ENCODE measurements around the gene SPATS1. TPM values are rescaled to one million over a fixed set of nuclear protein-coding genes. Genes with fewer than 3 reads are reported as not detected.

Gene SPATS1
- polyA plus RNA-seq, 2 of the 4 experiments (the other 2 are of a cell fraction) = not detected

DNA sequence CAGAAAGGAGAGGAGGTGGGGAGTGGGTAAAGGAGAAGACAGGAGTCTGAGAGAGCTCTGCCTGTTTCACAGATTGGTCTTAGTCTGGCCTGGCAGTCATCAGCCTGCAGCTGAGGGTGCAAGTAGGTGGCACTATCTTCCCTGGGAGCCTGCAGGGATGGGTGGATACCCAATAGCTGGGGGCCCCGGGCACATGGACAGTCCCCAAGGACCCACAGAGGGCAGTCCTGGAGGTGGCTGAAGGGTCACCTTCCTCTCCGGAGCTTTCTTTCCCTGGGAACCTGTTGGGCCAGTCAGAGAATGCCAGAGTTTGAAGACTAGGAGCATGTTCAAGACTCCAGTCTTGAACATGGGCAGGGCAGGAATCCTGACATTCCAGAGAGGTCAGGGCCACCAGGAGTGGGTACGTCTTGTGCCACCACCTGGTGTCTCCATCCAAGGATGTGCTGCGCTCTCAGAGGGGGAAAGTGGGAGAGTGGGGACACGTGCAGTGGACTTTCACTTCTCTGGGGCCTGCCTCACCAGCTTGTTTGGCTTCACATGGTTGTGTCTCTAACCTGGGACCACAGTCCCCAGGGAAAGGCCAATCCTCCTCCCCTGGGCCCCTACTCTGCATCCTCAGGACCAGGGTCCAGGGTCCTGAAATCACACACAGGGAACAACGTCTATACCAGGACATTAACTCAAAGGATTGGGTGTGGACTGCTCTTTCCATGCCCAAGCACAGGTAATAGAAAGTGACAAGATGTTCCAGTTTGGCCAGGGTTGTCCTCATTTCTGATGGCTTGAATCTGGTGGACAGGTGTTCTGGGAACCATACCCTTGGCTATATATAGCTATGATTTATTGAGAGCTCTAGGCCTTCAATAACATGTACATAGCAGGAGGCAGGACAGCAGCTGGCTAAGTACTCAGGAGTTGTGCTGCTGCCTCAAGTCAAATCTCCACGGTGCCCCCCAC lies 47.3 kb upstream of the SPATS1 start:
- H3K27ac ChIP-seq = no peak overlapping the region
- POLR2A ChIA-PET = interaction anchor here (1.6 kb wide), 1 partner anchor 10 kb away, joined by 6 read pairs; no protein-coding TSS in a partner anchor
- no peak for FAIRE-seq
- no peaks in the 10 kb centered on the region for H3K4me1 ChIP-seq
- no peaks in the 10 kb centered on the region for H3K9me3 ChIP-seq
- CTCF ChIA-PET = interaction anchor here (0.8 to 4.3 kb wide), 6 partner anchors 10 to 43 kb away, joined by 3 to 19 read pairs (median 6); no protein-coding TSS in a partner anchor
- no peak for ATAC-seq
- 21% methylated on average over 5 of the region's 7 CpGs for WGBS (ENCODE audit: missing lambda C conversion rate)
- H3K4me2 ChIP-seq = no peak overlapping the region
- no peak for TF ChIP-seq NPAS2 (CRISPR knock-in tag; IDR thresholded peaks at IDR 0.05; ENCODE audit: borderline replicate concordance)
- TF ChIP-seq CBX2 (IDR thresholded peaks at IDR 0.05; ENCODE audit: borderline replicate concordance, low read depth) = no peak
- no peak overlapping the region for H3K4me3 ChIP-seq
- no peak for DNase-seq (ENCODE audit: low read depth in 1 of 2, low spot score in 1 of 2)

DNA sequence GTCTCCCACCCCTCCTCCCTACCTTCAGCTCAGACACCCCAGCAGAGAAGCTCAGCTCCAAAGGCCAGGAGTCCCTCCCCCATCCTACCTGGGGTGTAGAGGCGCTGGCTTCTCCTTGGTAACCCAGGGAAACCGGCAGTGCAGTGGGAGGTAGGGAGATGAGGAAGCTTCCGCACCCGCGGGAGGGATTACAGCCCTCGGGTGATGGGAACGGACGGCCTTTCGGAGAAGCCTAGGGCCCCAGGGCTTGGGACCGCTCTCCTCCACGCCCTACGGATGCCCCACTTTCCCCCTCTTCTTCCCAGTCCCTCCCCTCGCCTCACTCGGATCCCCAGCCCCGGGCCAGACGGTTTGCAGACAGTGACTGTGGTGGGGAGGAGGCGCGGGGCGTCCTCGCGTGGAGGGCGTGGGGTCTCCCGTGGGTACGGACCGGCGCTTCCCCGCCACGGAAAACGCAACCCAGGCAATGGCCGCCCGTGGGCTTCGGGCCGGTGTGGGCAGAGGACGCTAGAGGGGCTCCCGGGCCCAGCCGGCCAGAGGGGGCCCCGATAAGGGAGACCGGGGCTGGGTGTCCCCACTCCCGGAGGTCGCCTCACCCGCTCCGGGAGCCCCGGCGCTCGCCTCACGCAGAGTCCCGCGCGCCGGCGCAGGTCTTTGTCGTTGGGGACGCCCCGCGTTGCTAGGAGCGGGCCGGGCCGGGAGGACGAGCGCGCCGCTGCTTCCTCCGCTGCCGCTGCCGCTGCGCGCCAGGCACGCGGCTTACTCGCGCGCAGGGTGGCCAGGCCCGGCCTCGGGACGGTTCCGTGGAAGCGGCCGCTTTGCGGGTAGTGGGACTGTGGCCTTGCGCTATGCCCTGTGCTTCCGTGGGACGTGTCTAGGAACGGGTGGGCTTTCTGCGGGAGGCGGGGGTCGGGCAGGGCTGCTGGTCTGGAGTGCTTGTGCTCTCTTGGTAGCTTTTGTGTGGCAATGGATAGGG lies 45.1 kb upstream of the SPATS1 start:
- H3K4me2 ChIP-seq = peak overlapping the region; percentile 70
- FAIRE-seq (no peak), DNase-seq (ENCODE audit: low read depth in 1 of 2, low spot score in 1 of 2) (no peak), ATAC-seq (peak; percentile 65 to 71; a peak in 5 of 6 replicates)
- ChIA-PET POLR2A (interaction anchor here (1.6 kb wide), 1 partner anchor 8 kb away, joined by 6 read pairs; no protein-coding TSS in a partner anchor), CTCF (interaction anchor here (1.6 to 4.3 kb wide), 5 partner anchors 8 to 41 kb away, joined by 4 to 19 read pairs (median 11); partner anchors contain the start of gene AARS2)
- H3K4me1 ChIP-seq = no peaks in the 10 kb centered on the region
- WGBS (ENCODE audit: missing lambda C conversion rate) = 9% methylated on average over 8 of the region's 86 CpGs
- TF ChIP-seq, protein P1, sequence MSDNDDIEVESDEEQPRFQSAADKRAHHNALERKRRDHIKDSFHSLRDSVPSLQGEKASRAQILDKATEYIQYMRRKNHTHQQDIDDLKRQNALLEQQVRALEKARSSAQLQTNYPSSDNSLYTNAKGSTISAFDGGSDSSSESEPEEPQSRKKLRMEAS (IDR thresholded peaks at IDR 0.05) = peak; percentile 38; the same call in 1 of the 2 replicates
- TF ChIP-seq POLR2A (IDR thresholded peaks at IDR 0.05; ENCODE audit: low read length) = 0 out of 2 replicates have a peak, but pooled peaks have one; percentile 19
- no peak for TF ChIP-seq CEBPB (IDR thresholded peaks at IDR 0.05)
- H3K9me3 ChIP-seq = no peaks in the 10 kb centered on the region
- peak overlapping the region in 1 of 2 experiments; percentile 77; a peak in 3 of 6 replicates for H3K27ac ChIP-seq
- H3K4me3 ChIP-seq = peak overlapping the region; percentile 40

DNA sequence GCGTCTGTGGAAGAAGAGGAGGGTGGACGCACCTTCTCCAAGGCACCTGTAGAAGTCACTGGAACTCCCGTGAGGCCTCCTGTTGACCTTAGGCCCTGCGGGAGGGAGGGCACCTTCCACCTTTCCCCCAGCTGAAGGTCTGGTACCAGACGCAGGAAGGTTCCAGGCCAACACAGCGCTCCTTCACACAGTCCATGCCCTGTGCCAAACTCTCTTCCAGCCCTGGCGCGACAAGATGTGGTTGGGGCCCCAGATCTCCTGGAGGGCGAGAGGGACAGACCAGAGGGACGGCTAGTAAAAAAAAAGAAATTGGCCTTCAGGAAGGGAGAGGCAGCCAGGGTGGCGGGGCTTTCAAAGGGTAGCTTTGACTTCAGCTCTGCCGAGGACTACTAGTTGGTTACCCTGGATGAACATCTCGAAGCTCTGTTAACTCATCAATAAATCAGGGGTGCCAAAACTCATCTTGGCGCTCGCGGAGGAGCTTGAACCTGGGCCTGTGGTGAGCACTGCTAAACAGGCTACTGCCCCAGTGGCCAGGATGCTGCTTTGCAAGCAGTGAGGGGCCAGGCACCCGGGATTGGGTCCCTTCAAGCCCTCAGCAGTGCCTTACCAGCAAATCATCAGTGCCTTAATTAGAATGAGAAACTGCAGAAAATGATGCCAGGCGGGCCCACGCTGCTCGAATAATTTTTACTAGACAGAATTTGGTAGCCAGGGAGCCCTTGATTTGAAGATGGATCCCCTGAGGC lies 44.2 kb upstream of the SPATS1 start:
- H3K4me3 ChIP-seq = peak overlapping the region; percentile 40; the same call in 2 of the 3 replicates
- no peak for FAIRE-seq
- CTCF ChIA-PET = interaction anchor here (1.1 to 4.3 kb wide), 4 partner anchors 15 to 40 kb away, joined by 4 to 19 read pairs (median 8); partner anchors contain the start of gene AARS2
- 78% methylated on average over 18 of the region's 20 CpGs for WGBS (ENCODE audit: missing lambda C conversion rate)
- peak; percentile 42 to 60; a peak in 3 of 6 replicates for ATAC-seq
- no peaks in the 10 kb centered on the region for H3K9me3 ChIP-seq
- POLR2A ChIA-PET = no interaction called here
- TF ChIP-seq RARB (CRISPR knock-in tag; IDR thresholded peaks at IDR 0.05) (no peak), PHF8 (IDR thresholded peaks at IDR 0.05; ENCODE audit: borderline replicate concordance, low read depth) (no peak), MAZ (IDR thresholded peaks at IDR 0.05; ENCODE audit: borderline replicate concordance, low read depth, low read length) (no peak), ZFP36 (IDR thresholded peaks at IDR 0.05; ENCODE audit: borderline replicate concordance, partially characterized antibody) (no peak)
- TF ChIP-seq, protein P2, sequence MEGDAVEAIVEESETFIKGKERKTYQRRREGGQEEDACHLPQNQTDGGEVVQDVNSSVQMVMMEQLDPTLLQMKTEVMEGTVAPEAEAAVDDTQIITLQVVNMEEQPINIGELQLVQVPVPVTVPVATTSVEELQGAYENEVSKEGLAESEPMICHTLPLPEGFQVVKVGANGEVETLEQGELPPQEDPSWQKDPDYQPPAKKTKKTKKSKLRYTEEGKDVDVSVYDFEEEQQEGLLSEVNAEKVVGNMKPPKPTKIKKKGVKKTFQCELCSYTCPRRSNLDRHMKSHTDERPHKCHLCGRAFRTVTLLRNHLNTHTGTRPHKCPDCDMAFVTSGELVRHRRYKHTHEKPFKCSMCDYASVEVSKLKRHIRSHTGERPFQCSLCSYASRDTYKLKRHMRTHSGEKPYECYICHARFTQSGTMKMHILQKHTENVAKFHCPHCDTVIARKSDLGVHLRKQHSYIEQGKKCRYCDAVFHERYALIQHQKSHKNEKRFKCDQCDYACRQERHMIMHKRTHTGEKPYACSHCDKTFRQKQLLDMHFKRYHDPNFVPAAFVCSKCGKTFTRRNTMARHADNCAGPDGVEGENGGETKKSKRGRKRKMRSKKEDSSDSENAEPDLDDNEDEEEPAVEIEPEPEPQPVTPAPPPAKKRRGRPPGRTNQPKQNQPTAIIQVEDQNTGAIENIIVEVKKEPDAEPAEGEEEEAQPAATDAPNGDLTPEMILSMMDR (IDR thresholded peaks at IDR 0.05) = no peak
- no peaks in the 10 kb centered on the region for H3K4me1 ChIP-seq
- H3K27ac ChIP-seq = no peak overlapping the region; a peak in 1 of 6 replicates
- H3K4me2 ChIP-seq = peak overlapping the region; percentile 70
- DNase-seq (ENCODE audit: low read depth in 1 of 2, low spot score in 1 of 2) = peak in 1 of 2 experiments; percentile 20

DNA sequence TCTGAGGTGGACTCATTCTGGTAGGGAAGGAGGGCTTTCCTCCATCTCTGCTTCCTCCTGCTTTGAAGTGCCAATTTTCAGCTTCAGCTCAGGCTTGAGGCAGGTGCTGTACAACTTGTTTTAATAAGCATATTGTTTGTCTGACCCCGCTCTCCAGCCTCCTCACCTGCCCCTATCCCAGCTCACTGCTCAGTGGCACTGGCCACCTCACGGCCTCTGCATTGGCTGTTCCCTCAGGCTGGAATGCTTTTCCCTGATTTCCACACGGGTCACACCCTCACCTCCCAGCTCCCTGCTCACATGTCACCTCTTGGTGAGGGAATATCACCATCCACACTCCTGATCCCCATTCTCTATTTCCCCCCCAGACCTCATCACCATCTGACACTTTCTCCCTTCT lies 43.6 kb upstream of the SPATS1 start:
- ATAC-seq = no peak
- WGBS (ENCODE audit: missing lambda C conversion rate) = 79% methylated on average over 3 of the region's 3 CpGs
- Histone ChIP-seq H3K9me3 (no peaks in the 10 kb centered on the region), H3K27ac (no peak overlapping the region), H3K4me3 (no peak overlapping the region), H3K4me2 (no peak overlapping the region), H3K4me1 (no peaks in the 10 kb centered on the region)
- FAIRE-seq = no peak
- ChIA-PET POLR2A (no interaction called here), CTCF (interaction anchor here (0.9 to 4.3 kb wide), 4 partner anchors 14 to 39 kb away, joined by 3 to 19 read pairs (median 8); partner anchors contain the start of gene AARS2)
- no peak for DNase-seq (ENCODE audit: low read depth in 1 of 2, low spot score in 1 of 2)
- no peak for TF ChIP-seq PHF8 (IDR thresholded peaks at IDR 0.05; ENCODE audit: borderline replicate concordance, low read depth)
- TF ChIP-seq RARB (CRISPR knock-in tag; IDR thresholded peaks at IDR 0.05) = no peak
- TF ChIP-seq, protein P3, sequence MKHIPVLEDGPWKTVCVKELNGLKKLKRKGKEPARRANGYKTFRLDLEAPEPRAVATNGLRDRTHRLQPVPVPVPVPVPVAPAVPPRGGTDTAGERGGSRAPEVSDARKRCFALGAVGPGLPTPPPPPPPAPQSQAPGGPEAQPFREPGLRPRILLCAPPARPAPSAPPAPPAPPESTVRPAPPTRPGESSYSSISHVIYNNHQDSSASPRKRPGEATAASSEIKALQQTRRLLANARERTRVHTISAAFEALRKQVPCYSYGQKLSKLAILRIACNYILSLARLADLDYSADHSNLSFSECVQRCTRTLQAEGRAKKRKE (CRISPR knock-in tag; IDR thresholded peaks at IDR 0.05; ENCODE audit: low read depth) = no peak
- TF ChIP-seq KDM1A (IDR thresholded peaks at IDR 0.05; ENCODE audit: low read depth) = no peak
- TF ChIP-seq, protein P4, sequence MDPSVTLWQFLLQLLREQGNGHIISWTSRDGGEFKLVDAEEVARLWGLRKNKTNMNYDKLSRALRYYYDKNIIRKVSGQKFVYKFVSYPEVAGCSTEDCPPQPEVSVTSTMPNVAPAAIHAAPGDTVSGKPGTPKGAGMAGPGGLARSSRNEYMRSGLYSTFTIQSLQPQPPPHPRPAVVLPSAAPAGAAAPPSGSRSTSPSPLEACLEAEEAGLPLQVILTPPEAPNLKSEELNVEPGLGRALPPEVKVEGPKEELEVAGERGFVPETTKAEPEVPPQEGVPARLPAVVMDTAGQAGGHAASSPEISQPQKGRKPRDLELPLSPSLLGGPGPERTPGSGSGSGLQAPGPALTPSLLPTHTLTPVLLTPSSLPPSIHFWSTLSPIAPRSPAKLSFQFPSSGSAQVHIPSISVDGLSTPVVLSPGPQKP (IDR thresholded peaks at IDR 0.05; ENCODE audit: low read depth, low read length) = no peak
- TF ChIP-seq ESRRA (IDR thresholded peaks at IDR 0.05; ENCODE audit: borderline replicate concordance, low read length) = no peak
